Measurements from ENCODE around the gene DMRTC2.

DMRTC2 gene

GRCh38 chr19:41801792-41802211, 43.0 kb upstream of the DMRTC2 start:
- no peak for TF ChIP-seq CTCF (conservative IDR thresholded peaks at IDR 0.05; ENCODE audit: low read depth, low read length)
- Histone ChIP-seq H3K79me2 (ENCODE audit: insufficient read depth, low read depth) (no peaks in the 10 kb centered on the region), H3K36me3 (ENCODE audit: insufficient read depth) (no peaks in the 10 kb centered on the region), H3K4me3 (IDR thresholded peaks at IDR 0.05; ENCODE audit: insufficient read depth, low read depth, low read length) (no peak overlapping the region), H4K20me1 (ENCODE audit: insufficient read depth) (no peaks in the 10 kb centered on the region), H3K9ac (no peak overlapping the region), H3K27me3 (ENCODE audit: insufficient read depth, low read depth) (peaks cover 80% of the 10 kb centered on the region), H3K27ac (no peak overlapping the region), H3K4me2 (no peak overlapping the region), H2AFZ (ENCODE audit: low read depth) (no peak overlapping the region), H3K4me1 (ENCODE audit: low read depth, poor library complexity, severe bottlenecking) (no peaks in the 10 kb centered on the region)

GRCh38 chr19:41802770-41803169, 42.1 kb upstream of the DMRTC2 start:
- H3K36me3 ChIP-seq (ENCODE audit: insufficient read depth), result no peaks in the 10 kb centered on the region
- H3K27me3 ChIP-seq (ENCODE audit: insufficient read depth, low read depth), result peaks cover 84% of the 10 kb centered on the region
- H2AFZ ChIP-seq (ENCODE audit: low read depth), result no peak overlapping the region
- H3K27ac ChIP-seq, result no peak overlapping the region
- no peak overlapping the region for H3K9ac ChIP-seq
- no peak for TF ChIP-seq CTCF (conservative IDR thresholded peaks at IDR 0.05; ENCODE audit: low read depth, low read length)
- H3K4me3 ChIP-seq (IDR thresholded peaks at IDR 0.05; ENCODE audit: insufficient read depth, low read depth, low read length), result no peak overlapping the region
- H3K79me2 ChIP-seq (ENCODE audit: insufficient read depth, low read depth), result no peaks in the 10 kb centered on the region
- no peak overlapping the region for H3K4me2 ChIP-seq
- no peaks in the 10 kb centered on the region for H4K20me1 ChIP-seq (ENCODE audit: insufficient read depth)
- H3K4me1 ChIP-seq (ENCODE audit: low read depth, poor library complexity, severe bottlenecking), result no peaks in the 10 kb centered on the region

GRCh38 chr19:41804336-41804735, 40.5 kb upstream of the DMRTC2 start:
- no peak overlapping the region for H3K27ac ChIP-seq
- no peak overlapping the region for H2AFZ ChIP-seq (ENCODE audit: low read depth)
- H3K4me2 ChIP-seq, result no peak overlapping the region
- H3K36me3 ChIP-seq (ENCODE audit: insufficient read depth), result no peaks in the 10 kb centered on the region
- peaks cover 83% of the 10 kb centered on the region for H3K27me3 ChIP-seq (ENCODE audit: insufficient read depth, low read depth)
- no peaks in the 10 kb centered on the region for H4K20me1 ChIP-seq (ENCODE audit: insufficient read depth)
- H3K4me1 ChIP-seq (ENCODE audit: low read depth, poor library complexity, severe bottlenecking), result no peaks in the 10 kb centered on the region
- TF ChIP-seq CTCF (conservative IDR thresholded peaks at IDR 0.05; ENCODE audit: low read depth, low read length), result no peak
- no peaks in the 10 kb centered on the region for H3K79me2 ChIP-seq (ENCODE audit: insufficient read depth, low read depth)
- H3K4me3 ChIP-seq (IDR thresholded peaks at IDR 0.05; ENCODE audit: insufficient read depth, low read depth, low read length), result no peak overlapping the region
- H3K9ac ChIP-seq, result no peak overlapping the region

- Histone ChIP-seq H3K4me1 (ENCODE audit: low read depth, poor library complexity, severe bottlenecking) (no peaks in the 10 kb centered on the region), H3K9ac (no peak overlapping the region), H3K4me3 (IDR thresholded peaks at IDR 0.05; ENCODE audit: insufficient read depth, low read depth, low read length) (no peak overlapping the region), H3K79me2 (ENCODE audit: insufficient read depth, low read depth) (no peaks in the 10 kb centered on the region), H3K36me3 (ENCODE audit: insufficient read depth) (no peaks in the 10 kb centered on the region), H4K20me1 (ENCODE audit: insufficient read depth) (no peaks in the 10 kb centered on the region), H3K4me2 (no peak overlapping the region), H3K27me3 (ENCODE audit: insufficient read depth, low read depth) (peaks cover 55% of the 10 kb centered on the region), H2AFZ (ENCODE audit: low read depth) (no peak overlapping the region), H3K27ac (no peak overlapping the region)
- TF ChIP-seq CTCF (conservative IDR thresholded peaks at IDR 0.05; ENCODE audit: low read depth, low read length), result no peak
Observed at GRCh38 chr19:41807176-41807575, 37.7 kb upstream of the DMRTC2 start.

Data from KMS-11 (cell line).